Activated gamma-delta T cell (primary cell): Measurements from ENCODE around the gene LEAP2.

Experiments used
- DNase-seq: peaks from one replicate; lab custom pipeline; 2025; lab: John Stamatoyannopoulos, UW

The LEAP2 gene

GRCh38 chr5:132877938-132878337 lies 4.5 kb downstream of the LEAP2 start:
- no peak for DNase-seq

- DNase-seq: no peak
Measured at GRCh38 chr5:132883261-132883834, 9.9 kb downstream of the LEAP2 start.

GRCh38 chr5:132884548-132884947 lies 11.1 kb downstream of the LEAP2 start:
- DNase-seq: no peak

GRCh38 chr5:132886064-132886823 lies 12.8 kb downstream of the LEAP2 start:
- no peak for DNase-seq

- no peak for DNase-seq
Measured at GRCh38 chr5:132887283-132887682, 13.8 kb downstream of the LEAP2 start.

GRCh38 chr5:132889501-132889900 lies 16.0 kb downstream of the LEAP2 start:
- no peak for DNase-seq

GRCh38 chr5:132890817-132891216 lies 17.3 kb downstream of the LEAP2 start:
- DNase-seq: no peak

- no peak for DNase-seq
Measured at GRCh38 chr5:132895719-132896305, 22.3 kb downstream of the LEAP2 start.

- no peak for DNase-seq
Measured at GRCh38 chr5:132896685-132897084, 23.2 kb downstream of the LEAP2 start.

- no peak for DNase-seq
Measured at GRCh38 chr5:132898094-132898493, 24.6 kb downstream of the LEAP2 start.

- no peak for DNase-seq
Measured at GRCh38 chr5:132901036-132901435, 27.6 kb downstream of the LEAP2 start.

- no peak for DNase-seq
Measured at GRCh38 chr5:132901730-132902129, 28.3 kb downstream of the LEAP2 start.

GRCh38 chr5:132905938-132906337 lies 32.5 kb downstream of the LEAP2 start:
- no peak for DNase-seq

GRCh38 chr5:132907161-132907560 lies 33.7 kb downstream of the LEAP2 start:
- DNase-seq: no peak

- DNase-seq: no peak
Measured at GRCh38 chr5:132909702-132910101, 36.2 kb downstream of the LEAP2 start.

- no peak for DNase-seq
Measured at GRCh38 chr5:132915681-132916080, 42.2 kb downstream of the LEAP2 start.

GRCh38 chr5:132916086-132916485 lies 42.6 kb downstream of the LEAP2 start:
- DNase-seq: no peak
